Liver (tissue), 3 donors: ENCODE data around the gene TSHZ2.

Experiments used
- CTCF ChIP-seq: fragments of 150-350 bp; IDR thresholded peaks from 2 replicates; pipeline ENCODE4 v1.5.1; 2017; ENCODE audit warnings: improper control_type of control experiment, low read depth, low read length; ENCODE audit not compliant: missing input control
- FOXA1 ChIP-seq: IDR thresholded peaks from 2 replicates; pipeline ENCODE4 v1.6.1; 2016; ENCODE audit warnings: antibody characterized with exemption
- JUND ChIP-seq, 2 donors: IDR thresholded peaks; 2 replicates each; pipeline ENCODE4 v1.6.1; 2016; ENCODE audit warnings: antibody characterized with exemption in 2 of 2
- YY1 ChIP-seq: IDR thresholded peaks from 2 replicates; pipeline ENCODE4 v1.6.1; 2016; ENCODE audit warnings: antibody characterized with exemption, mild to moderate bottlenecking
- donor health status: healthy.
- donor health status: healthy.

GRCh38 chr20:53287357-53288042 is 315.3 kb downstream of the TSHZ2 start:
- TF ChIP-seq CTCF (no peak), FOXA1 (no peak), YY1 (no peak), JUND (IDR thresholded peaks at IDR 0.05) (no peak)
